DMS 273 treated with DMSO at 0.1 percent for 48 hours (cell line): ENCODE results near the gene LINS1.

ENCODE experiments used
- DNase-seq: peaks from one replicate; lab custom pipeline; 2025; lab: John Stamatoyannopoulos, UW

The LINS1 gene

GRCh38 chr15:100553468-100553867, 48.5 kb downstream of the LINS1 start:
- no peak for DNase-seq

- no peak for DNase-seq
Measured at GRCh38 chr15:100547961-100548360, 54.0 kb downstream of the LINS1 start.

GRCh38 chr15:100544946-100545345, 57.0 kb downstream of the LINS1 start:
- no peak for DNase-seq

DNA sequence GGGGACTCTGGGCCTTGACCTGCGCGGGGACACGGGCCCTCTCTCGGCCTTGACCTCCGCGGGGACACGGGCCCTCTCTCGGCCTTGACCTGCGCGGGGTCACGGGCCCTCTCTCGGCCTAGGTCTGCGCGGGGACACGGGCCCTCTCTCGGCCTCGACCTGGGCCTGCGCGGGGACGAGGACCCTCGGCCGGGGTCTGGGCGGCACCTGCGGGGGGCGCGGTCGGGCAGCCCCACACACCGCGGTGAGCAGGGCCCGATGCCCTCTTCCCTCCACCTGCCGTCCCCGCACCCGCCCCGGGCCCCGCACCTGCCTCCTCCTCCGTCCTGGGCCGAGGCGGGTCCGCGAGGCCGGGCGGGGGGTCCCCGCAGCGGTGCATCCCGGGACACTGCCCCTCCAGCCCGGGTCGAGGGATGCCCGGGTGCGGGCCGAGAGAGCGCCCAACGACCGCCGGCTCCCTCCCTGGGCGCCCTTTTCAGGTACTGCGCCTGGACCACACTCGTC, 57.6 kb downstream of the LINS1 start:
- DNase-seq, result no peak

GRCh38 chr15:100542290-100542689, 59.7 kb downstream of the LINS1 start:
- DNase-seq, result no peak

DNA sequence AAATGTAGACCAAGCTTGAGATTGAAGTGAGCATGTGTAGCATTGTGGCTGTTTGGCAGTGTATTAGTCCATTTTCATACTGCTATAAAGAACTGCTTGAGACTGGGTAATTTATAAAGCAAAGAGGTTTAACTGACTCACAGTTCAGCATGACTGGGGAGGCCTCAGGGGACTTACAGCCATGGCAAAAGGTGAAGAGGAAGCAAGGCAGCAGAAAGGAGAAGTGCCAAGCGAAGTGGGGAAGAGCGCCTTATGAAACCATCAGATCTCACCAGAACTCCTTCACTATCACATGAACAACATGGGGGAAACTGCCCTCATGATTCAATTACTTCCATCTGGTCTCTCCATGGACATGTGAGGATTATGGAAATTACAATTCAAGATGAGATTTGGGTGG, 64.7 kb downstream of the LINS1 start:
- no peak for DNase-seq

DNA sequence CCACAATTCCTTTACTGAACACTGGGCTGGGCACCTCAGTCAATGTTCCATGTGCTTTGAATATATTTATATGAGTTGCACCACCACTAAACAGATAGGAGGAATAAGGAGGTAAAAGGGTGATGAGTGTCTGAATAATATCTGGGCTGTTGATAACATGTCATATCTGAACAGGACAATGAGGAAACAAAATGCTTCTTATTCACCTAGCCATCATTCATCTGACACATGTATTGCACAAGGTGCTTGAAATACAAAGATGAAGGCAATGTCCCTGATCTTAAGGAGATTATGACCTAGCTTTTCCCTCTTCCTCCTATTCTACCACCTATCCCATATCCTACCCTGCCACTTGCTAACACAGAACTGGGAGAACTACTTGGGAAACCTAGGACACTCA, 65.3 kb downstream of the LINS1 start:
- no peak for DNase-seq

DNA sequence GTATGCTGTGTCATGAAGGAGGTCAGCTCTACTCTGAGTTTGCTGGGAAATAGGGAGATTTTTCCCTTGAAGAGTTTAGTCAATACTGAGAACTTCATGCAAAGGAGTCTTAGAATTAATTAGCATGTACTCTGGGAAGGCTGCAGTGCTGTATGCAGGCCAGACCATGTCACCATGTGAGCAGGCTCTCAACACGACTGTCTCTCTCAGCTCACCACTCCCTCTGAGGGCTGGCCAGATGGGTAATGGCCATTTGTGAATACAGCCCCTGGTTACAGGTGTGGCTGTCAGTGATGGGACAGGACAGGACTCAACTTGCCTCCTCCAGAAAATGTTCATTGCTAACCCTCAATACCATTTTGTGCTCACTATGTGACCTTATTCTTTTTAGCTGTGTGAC, 68.1 kb downstream of the LINS1 start:
- DNase-seq, result no peak

- DNase-seq, result no peak
Measured at GRCh38 chr15:100531823-100532327, 70.1 kb downstream of the LINS1 start.

- DNase-seq, result no peak
Measured at GRCh38 chr15:100531204-100531603, 70.8 kb downstream of the LINS1 start.

DNA sequence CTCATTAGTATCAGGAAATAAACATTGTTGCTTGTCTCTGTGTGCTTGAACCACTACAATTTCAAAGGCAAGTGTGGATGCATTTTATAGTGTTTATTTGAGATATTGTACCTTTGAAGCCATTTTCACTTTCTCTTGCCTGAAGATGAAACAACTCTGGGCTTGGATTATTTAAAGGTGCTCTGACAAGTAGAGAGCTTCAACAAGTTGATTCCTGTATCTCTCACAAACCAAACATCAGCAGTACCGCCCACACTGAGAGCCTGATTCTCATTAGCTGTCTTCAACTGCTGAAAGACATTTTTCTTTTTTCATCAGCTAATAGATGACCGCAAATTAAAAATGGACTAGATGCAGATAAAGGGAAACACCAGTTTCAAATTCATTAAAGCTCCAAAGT, 72.4 kb downstream of the LINS1 start:
- DNase-seq, result no peak

DNA sequence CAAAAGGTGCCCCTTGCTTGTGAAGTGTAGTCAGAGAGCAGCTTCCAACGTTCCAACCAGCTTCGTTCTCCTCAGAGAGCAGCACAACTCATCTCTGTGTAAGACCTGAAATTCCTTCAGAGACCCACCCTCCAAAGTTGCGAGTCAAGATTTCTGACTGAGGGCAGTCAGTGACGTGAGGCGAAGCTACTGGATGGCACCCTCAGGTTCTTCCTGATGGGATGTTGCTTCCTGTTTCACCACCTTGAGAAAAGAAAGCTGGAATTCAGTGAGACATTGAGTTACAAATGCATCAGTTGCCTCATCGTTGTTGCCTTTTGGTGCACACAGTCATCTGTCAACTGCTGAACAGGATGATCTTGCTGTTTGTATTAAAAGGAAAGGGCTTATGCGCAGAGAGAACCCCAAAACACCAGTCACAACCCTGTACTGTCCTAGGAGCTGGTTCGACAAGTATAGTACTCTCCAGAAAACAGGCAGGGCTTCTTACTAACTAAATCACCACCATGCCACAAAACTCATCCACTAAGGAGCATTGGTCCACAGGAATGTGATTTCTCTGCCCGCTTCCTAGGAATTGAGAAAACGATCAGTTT, 73.1 kb downstream of the LINS1 start, which contains the start of gene CERS3:
CERS3 (minus strand) TSS at position 118 of the 596 bp plus-strand sequence. CDS start 27,101 bp downstream, outside the sequence.
- DNase-seq, result no peak

DNA sequence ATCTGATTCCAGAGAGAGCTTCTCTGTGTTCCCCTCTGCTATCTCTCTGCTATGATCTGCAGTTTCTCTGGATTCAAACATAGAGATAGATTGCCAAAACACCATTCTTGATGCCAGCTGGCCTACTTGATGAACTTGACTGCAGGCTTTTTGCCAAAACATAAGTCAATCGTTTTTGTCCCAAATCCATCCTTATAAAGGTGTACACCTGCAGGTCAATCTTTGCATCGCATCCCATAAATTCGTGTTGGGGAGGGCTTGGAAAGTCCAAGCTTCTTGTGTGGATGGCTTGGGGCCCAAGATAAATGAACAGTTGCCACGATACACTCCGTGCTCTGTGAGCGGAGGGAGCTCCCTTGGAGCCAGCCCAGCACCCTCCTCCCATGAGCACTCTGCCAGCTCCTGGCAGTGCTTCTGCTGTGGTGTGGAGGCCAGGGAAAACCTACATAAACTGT, 75.9 kb downstream of the LINS1 start:
- no peak for DNase-seq

- DNase-seq, result no peak
Measured at GRCh38 chr15:100525436-100525835, 76.5 kb downstream of the LINS1 start.

- no peak for DNase-seq
Measured at GRCh38 chr15:100524326-100524725, 77.7 kb downstream of the LINS1 start.

GRCh38 chr15:100521907-100522306, 80.1 kb downstream of the LINS1 start:
- DNase-seq, result no peak

DNA sequence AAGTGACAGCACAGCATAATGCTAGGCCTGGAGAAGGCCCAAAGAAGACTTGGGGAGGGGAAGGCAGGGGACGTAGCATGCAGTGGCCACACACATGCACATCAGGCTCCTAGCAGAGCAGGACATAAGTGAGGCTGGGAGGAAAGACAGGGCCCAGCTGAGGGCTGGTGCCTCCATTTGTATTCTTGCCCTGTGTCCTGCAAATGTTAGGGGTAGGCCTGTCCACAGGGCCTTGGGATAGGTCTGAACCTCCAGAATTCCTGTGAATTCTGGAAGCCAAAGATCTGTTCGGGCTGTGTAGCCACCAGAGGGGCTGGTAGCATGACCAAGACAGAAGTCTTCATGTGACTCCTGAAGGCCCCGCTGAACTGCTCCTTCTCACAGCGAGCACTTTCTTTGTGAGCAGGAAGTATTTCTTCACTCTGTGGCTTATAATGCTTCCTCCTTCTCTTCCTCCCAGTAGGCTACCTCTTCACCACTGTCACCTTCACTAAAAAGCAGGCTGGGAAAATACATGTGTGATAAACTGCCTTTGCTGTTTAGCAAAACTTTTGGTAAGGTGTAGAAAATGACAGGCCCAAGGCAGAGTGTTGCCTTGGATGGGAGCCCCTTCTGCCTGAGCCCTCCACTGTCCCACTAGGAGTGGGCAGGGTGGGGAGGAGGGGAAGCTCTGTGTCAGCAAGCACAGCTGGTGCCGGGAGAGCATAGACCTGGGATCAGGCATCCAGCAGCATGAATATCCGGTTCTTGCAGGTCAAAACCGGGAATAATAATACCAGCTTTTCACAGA, 81.7 kb downstream of the LINS1 start:
- DNase-seq, result no peak

DNA sequence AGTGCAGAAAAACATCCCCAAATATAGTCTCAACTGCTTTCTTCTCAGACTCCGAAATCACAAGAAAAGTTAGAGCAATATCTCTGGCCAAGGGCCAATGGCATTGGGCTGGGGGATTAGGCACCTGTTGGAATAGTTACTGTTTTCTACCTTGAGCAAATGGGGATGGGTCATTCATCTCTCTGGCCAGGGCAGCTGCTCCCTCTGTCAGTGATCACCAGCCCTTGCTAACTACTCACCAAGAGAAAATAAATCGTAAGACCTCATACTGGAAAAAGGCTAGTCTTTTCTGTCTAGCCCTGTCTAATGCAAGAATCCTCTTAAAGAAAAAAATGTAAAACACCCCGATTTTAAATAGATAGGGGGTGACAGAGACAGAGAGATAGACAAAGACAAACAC, 84.1 kb downstream of the LINS1 start:
- DNase-seq, result no peak
